Eye (tissue), 1 donor: Measurements from ENCODE around the gene KY.

Source experiments
- DNase-seq: peaks from one replicate; pipeline ENCODE4 v3.0.0-alpha.2; 2015

KY gene

GRCh38 chr3:134650431-134651346 is at the start of gene KY:
Gene KY (minus strand): TSS chr3:134651022. CDS start chr3:134650960, 62 bp downstream.
- peak; percentile 85 for DNase-seq

GRCh38 chr3:134699721-134700120 is 48.9 kb upstream of the KY start:
- DNase-seq, result no peak

- no peak for DNase-seq
These were observed 48.4 kb upstream of the KY start for GRCh38 chr3:134699141-134699711.

GRCh38 chr3:134697830-134698689 is 47.2 kb upstream of the KY start:
- no peak for DNase-seq

GRCh38 chr3:134696155-134696554 is 45.3 kb upstream of the KY start:
- no peak for DNase-seq

- DNase-seq, result peak; percentile 31
These were observed 44.2 kb upstream of the KY start for GRCh38 chr3:134694946-134695543.

GRCh38 chr3:134694466-134694865 is 43.6 kb upstream of the KY start:
- DNase-seq, result peak; percentile 37

- no peak for DNase-seq
These were observed 43.0 kb upstream of the KY start for GRCh38 chr3:134693804-134694203.

GRCh38 chr3:134693226-134693625 is 42.4 kb upstream of the KY start:
- no peak for DNase-seq

GRCh38 chr3:134690226-134690625 is 39.4 kb upstream of the KY start:
- no peak for DNase-seq

- DNase-seq, result no peak
These were observed 36.8 kb upstream of the KY start for GRCh38 chr3:134687642-134688041.

- no peak for DNase-seq
These were observed 35.3 kb upstream of the KY start for GRCh38 chr3:134685929-134686802.

- DNase-seq, result no peak
These were observed 31.5 kb upstream of the KY start for GRCh38 chr3:134682196-134682880.

- no peak for DNase-seq
These were observed 30.7 kb upstream of the KY start for GRCh38 chr3:134681522-134681900.

GRCh38 chr3:134680796-134681521 is 30.1 kb upstream of the KY start:
- DNase-seq, result no peak

- no peak for DNase-seq
These were observed 27.1 kb upstream of the KY start for GRCh38 chr3:134677987-134678308.

- peak; percentile 18 for DNase-seq
These were observed 26.6 kb upstream of the KY start for GRCh38 chr3:134677196-134677986.

- DNase-seq, result no peak
These were observed 25.0 kb upstream of the KY start for GRCh38 chr3:134675726-134676256.

GRCh38 chr3:134672571-134672970 is 21.7 kb upstream of the KY start:
- DNase-seq, result no peak

- no peak for DNase-seq
These were observed 17.1 kb upstream of the KY start for GRCh38 chr3:134667956-134668355.
